ENCODE results near the gene OSBPL5.
"Not testable (repeated sequence)": the region's sequence is repeated elsewhere in the genome, so short reads cannot be mapped to it uniquely, and the experiment has no call there.

The OSBPL5 gene

GRCh38 chr11:3180869-3181268 is 15.8 kb upstream of the OSBPL5 start:
- DNase-seq (ENCODE audit: low read depth): no peak

- no peak for DNase-seq (ENCODE audit: low read depth)
Measured at GRCh38 chr11:3178349-3178748, 13.2 kb upstream of the OSBPL5 start.

GRCh38 chr11:3177931-3178330 is 12.8 kb upstream of the OSBPL5 start:
- peak; percentile 56 for DNase-seq (ENCODE audit: low read depth)

GRCh38 chr11:3176487-3176886 is 11.4 kb upstream of the OSBPL5 start:
- DNase-seq (ENCODE audit: low read depth): no peak

- DNase-seq (ENCODE audit: low read depth): no peak
Measured at GRCh38 chr11:3175194-3175593, 10.1 kb upstream of the OSBPL5 start.

GRCh38 chr11:3174387-3174786 is 9.3 kb upstream of the OSBPL5 start:
- DNase-seq (ENCODE audit: low read depth): no peak

GRCh38 chr11:3173795-3174194 is 8.7 kb upstream of the OSBPL5 start:
- DNase-seq (ENCODE audit: low read depth): no peak

GRCh38 chr11:3171931-3172560 is 6.9 kb upstream of the OSBPL5 start:
- no peak for DNase-seq (ENCODE audit: low read depth)

- DNase-seq (ENCODE audit: low read depth): no peak
Measured at GRCh38 chr11:3170756-3171650, 5.9 kb upstream of the OSBPL5 start.

GRCh38 chr11:3170044-3170755 is 5.1 kb upstream of the OSBPL5 start:
- no peak for DNase-seq (ENCODE audit: low read depth)

GRCh38 chr11:3169255-3170043 is 4.3 kb upstream of the OSBPL5 start:
- DNase-seq (ENCODE audit: low read depth): peak; percentile 54

GRCh38 chr11:3168742-3169254 is 3.7 kb upstream of the OSBPL5 start:
- DNase-seq (ENCODE audit: low read depth): not testable (repeated sequence)

- no peak for DNase-seq (ENCODE audit: low read depth)
Measured at GRCh38 chr11:3167143-3168119, 2.3 kb upstream of the OSBPL5 start.

- DNase-seq (ENCODE audit: low read depth): no peak
Measured at GRCh38 chr11:3166268-3167142, 1.4 kb upstream of the OSBPL5 start.

GRCh38 chr11:3165916-3166267 is 782 bp upstream of the OSBPL5 start:
- no peak for DNase-seq (ENCODE audit: low read depth)

- no peak for DNase-seq (ENCODE audit: low read depth)
Measured at GRCh38 chr11:3164552-3165151, 458 bp downstream of the OSBPL5 start.

- DNase-seq (ENCODE audit: low read depth): no peak
Measured at GRCh38 chr11:3164138-3164551, 965 bp downstream of the OSBPL5 start.

- no peak for DNase-seq (ENCODE audit: low read depth)
Measured at GRCh38 chr11:3163241-3163981, 1.7 kb downstream of the OSBPL5 start.

Data from stromal cell of bone marrow (primary cell).